MCF 10A (cell line): Measurements from ENCODE around the gene PRKN. TPM values are rescaled to one million over a fixed set of nuclear protein-coding genes. Genes with fewer than 3 reads are reported as not detected.

Source experiments
- BruUV-seq: library from RNA; stranded (reverse); fragments of 400-500 nt; replicated peaks from 2 replicates; lab custom pipeline; 2021; lab: Mats Ljungman, UMichigan
- CTCF ChIA-PET: fragments of 300-600 bp; sonication (Branson Sonifier 250); formaldehyde crosslinking; extraction: SDS; loops from one replicate; lab custom pipeline; 2021; ENCODE audit warnings: antibody characterized with exemption, inconsistent platforms; lab: Yijun Ruan, JAX
- POLR2A ChIA-PET: fragments of 300-600, 350-650 bp; sonication (Branson Sonifier 250); formaldehyde crosslinking; extraction: SDS; loops from one replicate; lab custom pipeline; 2020; ENCODE audit warnings: antibody characterized with exemption, inconsistent platforms; lab: Yijun Ruan, JAX
- DNase-seq: peaks from one replicate; pipeline ENCODE4 v3.0.0-alpha.2; 2018; ENCODE audit not compliant: unreplicated experiment
- H3K27ac Mint-ChIP-seq: one replicate; pipeline ENCODE4 v1.8.0; 2022; ENCODE audit warnings: mild to moderate bottlenecking, low read depth, mixed read lengths; ENCODE audit not compliant: unreplicated experiment
- H3K27me3 Mint-ChIP-seq: one replicate; pipeline ENCODE4 v1.8.0; 2022; ENCODE audit warnings: mixed read lengths; ENCODE audit not compliant: insufficient read depth, unreplicated experiment
- H3K36me3 Mint-ChIP-seq: one replicate; pipeline ENCODE4 v1.8.0; 2022; ENCODE audit warnings: mild to moderate bottlenecking, moderate library complexity, mixed read lengths; ENCODE audit not compliant: insufficient read depth, unreplicated experiment
- H3K4me1 Mint-ChIP-seq: one replicate; pipeline ENCODE4 v1.8.0; 2022; ENCODE audit warnings: mixed read lengths; ENCODE audit not compliant: insufficient read depth, unreplicated experiment
- H3K4me3 Mint-ChIP-seq: one replicate; pipeline ENCODE4 v1.8.0; 2022; ENCODE audit warnings: mild to moderate bottlenecking, moderate library complexity, mixed read lengths; ENCODE audit not compliant: unreplicated experiment
- H3K9me3 Mint-ChIP-seq: one replicate; pipeline ENCODE4 v1.8.0; 2022; ENCODE audit warnings: mixed read lengths; ENCODE audit not compliant: unreplicated experiment
- CTCF ChIP-seq: fragments of 200-600 bp; IDR thresholded peaks from one replicate; pipeline ENCODE4 v1.8.0; 2022; ENCODE audit warnings: antibody characterized with exemption, mild to moderate bottlenecking; ENCODE audit not compliant: unreplicated experiment
- intact Hi-C: fragments of 100-400 bp; cut with micrococcal nuclease; formaldehyde crosslinking; loops from 2 replicates; pipeline ENCODE4 v1.14.1; 2022
- total RNA-seq: library from RNA; stranded (reverse); gene quantifications from 2 replicates; pipeline ENCODE4 v1.2.3, GENCODE V29; 2022

The PRKN gene
- total RNA-seq, 1 experiment from 2014 or later = 2.5 TPM

- peak; percentile 19 for DNase-seq
- Mint-ChIP-seq H3K9me3 (no peaks in the 10 kb centered on the region), H3K36me3 (no peaks in the 10 kb centered on the region), H3K4me1 (peaks cover 5% of the 10 kb centered on the region), H3K4me3 (no peak overlapping the region), H3K27me3 (no peaks in the 10 kb centered on the region), H3K27ac (no peak overlapping the region)
- POLR2A ChIA-PET = interaction anchor here (1.1 kb wide), 2 partner anchors 42 to 75 kb away, joined by 3 read pairs; no protein-coding TSS in a partner anchor
- BruUV-seq = no TSS peak
- intact Hi-C loops = no loop called here
- CTCF ChIA-PET = interaction anchor here (0.7 to 2.7 kb wide), 4 partner anchors 23 to 722 kb away, joined by 3 to 8 read pairs (median 3); no protein-coding TSS in a partner anchor
- no peak for TF ChIP-seq CTCF
Observed at GRCh38 chr6:161481786-161482516, 1245.6 kb downstream of the PRKN start.

GRCh38 chr6:161480421-161481155 is 1247.0 kb downstream of the PRKN start:
- intact Hi-C loops = no loop called here
- CTCF ChIA-PET = interaction anchor here (1.1 kb wide), 1 partner anchor 15 kb away, joined by 6 read pairs; no protein-coding TSS in a partner anchor
- H3K27ac Mint-ChIP-seq = no peak overlapping the region

GRCh38 chr6:161479376-161479775 is 1248.2 kb downstream of the PRKN start:
- H3K4me1 Mint-ChIP-seq = no peaks in the 10 kb centered on the region
- POLR2A ChIA-PET = no interaction called here
- no peak for TF ChIP-seq CTCF
- intact Hi-C loops = no loop called here
- no peaks in the 10 kb centered on the region for H3K27me3 Mint-ChIP-seq
- H3K36me3 Mint-ChIP-seq = no peaks in the 10 kb centered on the region
- no peak for DNase-seq
- CTCF ChIA-PET = no interaction called here
- no TSS peak for BruUV-seq
- no peaks in the 10 kb centered on the region for H3K9me3 Mint-ChIP-seq
- H3K27ac Mint-ChIP-seq = no peak overlapping the region
- H3K4me3 Mint-ChIP-seq = no peak overlapping the region

More at GRCh38 chr6:161480421-161481155, 1247.0 kb downstream of the PRKN start:
- no peak for TF ChIP-seq CTCF
- Mint-ChIP-seq H3K4me3 (no peak overlapping the region), H3K27me3 (no peaks in the 10 kb centered on the region), H3K9me3 (no peaks in the 10 kb centered on the region), H3K4me1 (no peaks in the 10 kb centered on the region), H3K36me3 (no peaks in the 10 kb centered on the region)
- no peak for DNase-seq
- no TSS peak for BruUV-seq
- POLR2A ChIA-PET = no interaction called here

- H3K36me3 Mint-ChIP-seq = no peaks in the 10 kb centered on the region
- BruUV-seq = no TSS peak
Observed at GRCh38 chr6:161477876-161478425, 1249.6 kb downstream of the PRKN start.

More at GRCh38 chr6:161477876-161478425, 1249.6 kb downstream of the PRKN start:
- Mint-ChIP-seq H3K27ac (no peak overlapping the region), H3K4me3 (no peak overlapping the region), H3K9me3 (no peaks in the 10 kb centered on the region), H3K27me3 (no peaks in the 10 kb centered on the region), H3K4me1 (no peaks in the 10 kb centered on the region)
- ChIA-PET POLR2A (interaction anchor here (0.9 kb wide), 1 partner anchor 13 kb away, joined by 4 read pairs; no protein-coding TSS in a partner anchor), CTCF (no interaction called here)
- TF ChIP-seq CTCF = no peak
- DNase-seq = no peak
- intact Hi-C loops = no loop called here
